Stomach (tissue), 4 donors: ENCODE results near the gene CDYL.

Source experiments
- CTCF ChIP-seq, 7 experiments: fragments of 450-650 bp in 4 of 7; fragments of 200-600 bp in 3 of 7; sonication (generic) in 3 of 7; IDR thresholded peaks; one replicate each; pipeline ENCODE4 v1.5.1; 2016 to 2019; ENCODE audit warnings: antibody characterized with exemption in 7 of 7, control low read depth in 2 of 7, mild to moderate bottlenecking in 1 of 7
- EP300 ChIP-seq: sonication (generic); formaldehyde crosslinking; IDR thresholded peaks from one replicate; pipeline ENCODE4 v1.6.1; 2017; ENCODE audit warnings: antibody characterized with exemption
- POLR2A ChIP-seq, 4 donors: fragments of 450-650 bp; IDR thresholded peaks; one replicate each; pipeline ENCODE4 v1.6.1; 2016; ENCODE audit warnings: antibody characterized with exemption in 4 of 4, control low read depth in 2 of 4, mild to moderate bottlenecking in 1 of 4, moderate library complexity in 1 of 4
- POLR2AphosphoS5 ChIP-seq, 3 donors: sonication (generic); formaldehyde crosslinking; IDR thresholded peaks; one replicate each; pipeline ENCODE4 v1.6.1; 2016; ENCODE audit warnings: antibody characterized with exemption in 3 of 3

- TF ChIP-seq CTCF (IDR thresholded peaks at IDR 0.05) (no peak), POLR2A (IDR thresholded peaks at IDR 0.05) (no peak), EP300 (no peak), POLR2AphosphoS5 (IDR thresholded peaks at IDR 0.05) (no peak)
These were observed 201.3 kb downstream of the CDYL start for GRCh38 chr6:4977468-4977867.
